ENCODE data around the gene FTL. TPM values are rescaled to one million over a fixed set of nuclear protein-coding genes. Genes with fewer than 3 reads are reported as not detected.
"Not testable (repeated sequence)": the region's sequence is repeated elsewhere in the genome, so short reads cannot be mapped to it uniquely, and the experiment has no call there.

Gene FTL
- total RNA-seq, 4 donors from 2014 or later: 2,478 to 4,094 (median 2,824) TPM

- no peaks in the 10 kb centered on the region for H3K9me3 ChIP-seq
- ATAC-seq: no peak
- TF ChIP-seq EP300 (IDR thresholded peaks at IDR 0.05) (no peak), POLR2AphosphoS5 (IDR thresholded peaks at IDR 0.05) (no peak), POLR2A (IDR thresholded peaks at IDR 0.05) (no peak)
- TF ChIP-seq, protein P1, sequence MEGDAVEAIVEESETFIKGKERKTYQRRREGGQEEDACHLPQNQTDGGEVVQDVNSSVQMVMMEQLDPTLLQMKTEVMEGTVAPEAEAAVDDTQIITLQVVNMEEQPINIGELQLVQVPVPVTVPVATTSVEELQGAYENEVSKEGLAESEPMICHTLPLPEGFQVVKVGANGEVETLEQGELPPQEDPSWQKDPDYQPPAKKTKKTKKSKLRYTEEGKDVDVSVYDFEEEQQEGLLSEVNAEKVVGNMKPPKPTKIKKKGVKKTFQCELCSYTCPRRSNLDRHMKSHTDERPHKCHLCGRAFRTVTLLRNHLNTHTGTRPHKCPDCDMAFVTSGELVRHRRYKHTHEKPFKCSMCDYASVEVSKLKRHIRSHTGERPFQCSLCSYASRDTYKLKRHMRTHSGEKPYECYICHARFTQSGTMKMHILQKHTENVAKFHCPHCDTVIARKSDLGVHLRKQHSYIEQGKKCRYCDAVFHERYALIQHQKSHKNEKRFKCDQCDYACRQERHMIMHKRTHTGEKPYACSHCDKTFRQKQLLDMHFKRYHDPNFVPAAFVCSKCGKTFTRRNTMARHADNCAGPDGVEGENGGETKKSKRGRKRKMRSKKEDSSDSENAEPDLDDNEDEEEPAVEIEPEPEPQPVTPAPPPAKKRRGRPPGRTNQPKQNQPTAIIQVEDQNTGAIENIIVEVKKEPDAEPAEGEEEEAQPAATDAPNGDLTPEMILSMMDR (IDR thresholded peaks at IDR 0.05): no peak
- H3K27me3 ChIP-seq: no peaks in the 10 kb centered on the region
- no peaks in the 10 kb centered on the region for H3K4me1 ChIP-seq
- H3K27ac ChIP-seq: no peak overlapping the region
- no peak overlapping the region for H3K4me3 ChIP-seq
- peaks cover 0 to 79% of the 10 kb centered on the region in 2 donors for H3K36me3 ChIP-seq
- 50 to 61% methylated on average over 2 to 3 of the region's 10 CpGs for WGBS, 2 donors (ENCODE audit: low coverage in 1 of 2)
These were observed 44.2 kb upstream of the FTL start for GRCh38 chr19:48920949-48921348.

- no peak overlapping the region for H3K27ac ChIP-seq
- no peak overlapping the region for H3K4me3 ChIP-seq
- TF ChIP-seq, protein P1 (IDR thresholded peaks at IDR 0.05): no peak
- no peak for TF ChIP-seq EP300 (IDR thresholded peaks at IDR 0.05)
- TF ChIP-seq POLR2AphosphoS5 (IDR thresholded peaks at IDR 0.05): no peak
- no peak for TF ChIP-seq POLR2A (IDR thresholded peaks at IDR 0.05)
- ATAC-seq: no peak
- no peaks in the 10 kb centered on the region for H3K27me3 ChIP-seq
- peaks cover 0 to 70% of the 10 kb centered on the region in 2 donors for H3K36me3 ChIP-seq
- H3K4me1 ChIP-seq: peaks cover 0 to 6% (median 0%) of the 10 kb centered on the region in 3 donors
- no peaks in the 10 kb centered on the region for H3K9me3 ChIP-seq
- WGBS, 2 donors (ENCODE audit: low coverage in 1 of 2): 60 to 85% methylated on average over 1 to 7 of the region's 12 CpGs
These were observed 43.2 kb upstream of the FTL start for GRCh38 chr19:48921721-48922500.

- ATAC-seq: no peak
- peaks cover 0 to 15% (median 0%) of the 10 kb centered on the region in 3 donors for H3K4me1 ChIP-seq
- no peak overlapping the region for H3K4me3 ChIP-seq
- H3K27me3 ChIP-seq: no peaks in the 10 kb centered on the region
- H3K9me3 ChIP-seq: no peaks in the 10 kb centered on the region
- peaks cover 0 to 60% of the 10 kb centered on the region in 2 donors for H3K36me3 ChIP-seq
- WGBS, 2 donors (ENCODE audit: low coverage in 1 of 2): 73 to 100% methylated on average over 1 to 9 of the region's 18 CpGs
- no peak overlapping the region for H3K27ac ChIP-seq
- TF ChIP-seq POLR2A (IDR thresholded peaks at IDR 0.05): no peak
- TF ChIP-seq POLR2AphosphoS5 (IDR thresholded peaks at IDR 0.05): no peak
- TF ChIP-seq, protein P1 (IDR thresholded peaks at IDR 0.05): no peak
These were observed 42.3 kb upstream of the FTL start for GRCh38 chr19:48922548-48923490.

GRCh38 chr19:48925240-48925843 lies 39.8 kb upstream of the FTL start:
- H3K36me3 ChIP-seq: peaks cover 0 to 35% of the 10 kb centered on the region in 2 donors
- no peaks in the 10 kb centered on the region for H3K27me3 ChIP-seq
- no peak for ATAC-seq
- H3K27ac ChIP-seq: no peak overlapping the region
- TF ChIP-seq, protein P1 (IDR thresholded peaks at IDR 0.05): no peak
- TF ChIP-seq EP300 (IDR thresholded peaks at IDR 0.05): no peak
- 65 to 89% methylated on average over 1 to 8 of the region's 11 CpGs for WGBS, 2 donors (ENCODE audit: low coverage in 1 of 2)
- no peak overlapping the region for H3K4me3 ChIP-seq
- H3K9me3 ChIP-seq: no peaks in the 10 kb centered on the region
- H3K4me1 ChIP-seq: peaks cover 0 to 17% (median 0%) of the 10 kb centered on the region in 3 donors

DNA sequence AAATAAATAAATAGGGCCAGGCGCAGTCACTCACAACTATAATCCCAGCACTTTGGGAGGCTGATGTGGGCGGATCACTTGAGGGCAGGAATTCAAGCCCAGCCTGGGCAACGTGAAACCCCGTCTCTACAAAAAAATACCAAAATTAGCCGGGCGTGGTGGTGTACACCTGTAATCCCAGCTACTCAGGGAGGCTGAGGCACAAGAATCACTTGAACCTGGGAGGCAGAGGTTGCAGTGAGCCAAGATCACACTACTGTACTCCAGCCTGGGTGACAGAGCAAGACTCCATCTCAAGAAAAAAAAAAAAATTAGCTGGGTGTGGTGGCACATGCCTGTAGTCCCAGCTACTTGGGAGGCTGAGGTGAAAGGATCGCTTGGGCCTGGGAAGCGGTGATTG lies 39.2 kb upstream of the FTL start:
- Histone ChIP-seq H3K36me3 (peaks cover 0 to 30% of the 10 kb centered on the region in 2 donors), H3K4me1 (peaks cover 0 to 17% (median 0%) of the 10 kb centered on the region in 3 donors)
- not testable (repeated sequence) for H3K27me3 ChIP-seq, H3K4me3 ChIP-seq, H3K27ac ChIP-seq, H3K9me3 ChIP-seq, ATAC-seq
- WGBS, 2 donors (ENCODE audit: low coverage in 1 of 2): 80% methylated on average over 8 of the region's 8 CpGs; no CpG with 5 or more reads in 1 of the 2 donors
